WI38 (cell line): ENCODE results near the gene LILRA5.

ENCODE experiments used
- H3K4me3 ChIP-seq: 2 replicates; pipeline ENCODE4 v1.5.1; 2011; ENCODE audit warnings: low read depth, mild to moderate bottlenecking, control low read depth, low read length
- TF ChIP-seq, protein P1 (sequence below): IDR thresholded peaks from 2 replicates; pipeline ENCODE4 v1.5.1; 2012; ENCODE audit warnings: low read depth, mild to moderate bottlenecking, control low read depth, low read length

The LILRA5 gene

DNA sequence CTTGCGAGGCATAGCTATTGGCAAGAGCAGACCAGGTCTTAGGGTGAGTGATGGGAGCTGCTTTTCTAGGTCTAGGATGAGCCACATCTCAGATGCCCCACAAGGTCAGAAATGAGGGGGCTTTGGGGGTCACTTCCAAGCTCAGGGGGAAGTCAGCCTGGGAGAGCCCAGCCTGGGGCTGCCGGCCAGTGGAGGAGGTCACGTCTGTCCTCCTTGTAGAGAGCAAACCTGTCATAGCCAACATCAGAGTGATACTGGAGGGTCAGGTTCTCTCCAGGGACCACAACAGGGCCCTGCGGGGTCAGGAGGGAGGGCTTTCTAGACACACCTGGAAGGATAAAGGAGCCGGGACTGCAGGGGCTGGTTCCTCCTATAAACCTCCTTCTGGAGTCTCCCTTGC lies 2.4 kb downstream of the LILRA5 start:
- TF ChIP-seq, protein P1, sequence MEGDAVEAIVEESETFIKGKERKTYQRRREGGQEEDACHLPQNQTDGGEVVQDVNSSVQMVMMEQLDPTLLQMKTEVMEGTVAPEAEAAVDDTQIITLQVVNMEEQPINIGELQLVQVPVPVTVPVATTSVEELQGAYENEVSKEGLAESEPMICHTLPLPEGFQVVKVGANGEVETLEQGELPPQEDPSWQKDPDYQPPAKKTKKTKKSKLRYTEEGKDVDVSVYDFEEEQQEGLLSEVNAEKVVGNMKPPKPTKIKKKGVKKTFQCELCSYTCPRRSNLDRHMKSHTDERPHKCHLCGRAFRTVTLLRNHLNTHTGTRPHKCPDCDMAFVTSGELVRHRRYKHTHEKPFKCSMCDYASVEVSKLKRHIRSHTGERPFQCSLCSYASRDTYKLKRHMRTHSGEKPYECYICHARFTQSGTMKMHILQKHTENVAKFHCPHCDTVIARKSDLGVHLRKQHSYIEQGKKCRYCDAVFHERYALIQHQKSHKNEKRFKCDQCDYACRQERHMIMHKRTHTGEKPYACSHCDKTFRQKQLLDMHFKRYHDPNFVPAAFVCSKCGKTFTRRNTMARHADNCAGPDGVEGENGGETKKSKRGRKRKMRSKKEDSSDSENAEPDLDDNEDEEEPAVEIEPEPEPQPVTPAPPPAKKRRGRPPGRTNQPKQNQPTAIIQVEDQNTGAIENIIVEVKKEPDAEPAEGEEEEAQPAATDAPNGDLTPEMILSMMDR, result no peak
- no peak overlapping the region for H3K4me3 ChIP-seq

DNA sequence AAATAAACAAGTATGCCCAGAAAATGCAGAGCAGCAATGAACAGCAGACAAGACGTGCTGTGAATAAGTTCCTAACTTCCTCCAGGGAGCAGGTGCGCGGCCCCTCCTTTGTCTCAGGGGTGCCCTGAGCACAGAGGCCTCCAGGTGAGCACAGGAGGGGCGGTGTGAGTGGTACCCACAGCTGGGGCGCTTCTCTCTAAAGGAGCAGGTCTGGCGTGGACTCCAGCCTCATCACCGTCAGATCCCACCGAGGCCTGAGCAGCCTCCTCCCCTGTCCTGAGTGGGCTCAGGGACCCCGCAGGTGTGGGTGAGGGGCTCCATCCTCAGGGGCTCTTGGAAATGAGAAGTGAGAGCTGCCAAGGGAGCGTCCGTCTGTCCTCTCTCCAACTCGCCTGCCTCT lies 3.2 kb downstream of the LILRA5 start:
- TF ChIP-seq, protein P1, result no peak
- H3K4me3 ChIP-seq, result no peak overlapping the region

DNA sequence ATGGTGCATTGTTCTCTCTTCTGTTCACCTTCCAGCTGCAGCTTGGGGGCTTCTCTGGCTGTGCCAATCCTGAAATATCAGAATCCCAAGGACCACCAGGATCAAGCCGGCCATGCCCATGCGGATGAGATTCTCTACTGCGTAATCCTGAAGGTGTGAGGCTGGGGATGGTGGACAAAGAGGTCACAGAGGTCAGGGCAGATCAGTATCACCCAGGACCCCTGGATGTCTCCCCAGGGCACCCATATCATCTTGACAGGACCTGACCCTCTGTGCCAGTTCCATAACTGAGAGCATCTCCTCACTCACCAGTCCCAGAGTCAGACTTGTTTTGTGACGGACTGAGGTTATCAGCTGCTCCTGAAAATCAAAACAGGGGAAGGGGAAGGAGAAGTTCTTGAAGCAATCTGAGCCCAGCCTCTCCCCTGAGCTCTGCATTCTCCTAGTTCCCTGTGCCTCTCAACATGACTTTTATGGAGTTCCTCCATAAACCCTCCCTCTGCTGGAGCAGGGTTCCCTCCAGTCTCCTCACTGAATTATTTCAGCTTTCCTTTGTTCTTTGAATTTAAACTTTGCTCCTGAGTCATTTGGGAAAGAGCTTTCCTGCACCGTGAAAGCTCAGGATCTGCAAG lies 5.5 kb downstream of the LILRA5 start:
- TF ChIP-seq, protein P1, result no peak
- H3K4me3 ChIP-seq, result no peak overlapping the region

DNA sequence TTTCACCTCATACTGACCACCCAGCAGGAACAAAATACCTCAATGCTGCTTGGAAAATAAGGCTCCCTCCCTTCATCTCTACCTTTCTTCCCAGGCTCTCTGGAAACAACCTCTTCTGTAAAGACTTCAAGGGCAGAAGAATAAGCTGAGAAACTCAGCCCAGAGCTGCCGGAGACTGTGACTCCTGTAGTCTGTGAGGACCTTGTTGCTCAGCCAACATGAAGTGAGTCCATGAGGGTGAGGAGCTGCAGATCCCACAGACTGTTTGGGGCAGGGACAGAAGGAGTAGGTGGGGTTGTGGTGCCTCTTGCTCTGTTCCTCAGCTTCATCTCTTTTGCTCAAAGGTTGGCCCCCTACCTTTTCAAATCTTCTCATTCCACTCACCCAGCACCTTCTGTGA lies 7.8 kb downstream of the LILRA5 start:
- TF ChIP-seq, protein P1, result no peak

DNA sequence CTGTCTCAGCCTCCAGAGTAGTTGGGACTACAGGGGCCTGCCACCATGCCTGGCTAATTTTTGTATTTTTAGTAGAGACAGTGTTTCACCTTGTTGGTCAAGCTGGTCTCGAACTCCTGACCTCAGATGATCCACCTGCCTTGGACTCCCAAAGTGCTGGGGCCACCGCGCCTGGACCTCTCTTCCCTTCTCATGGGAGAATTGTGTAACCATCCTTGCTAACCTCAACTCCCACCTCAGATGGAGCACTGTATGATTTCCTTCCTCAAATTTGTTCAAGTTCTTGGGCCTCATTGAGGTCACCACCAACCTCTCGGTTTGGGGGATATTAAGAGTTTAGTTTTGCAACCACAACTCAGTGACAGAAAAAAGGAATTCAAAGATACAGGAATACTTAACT lies 10.7 kb downstream of the LILRA5 start:
- no peak overlapping the region for H3K4me3 ChIP-seq
- TF ChIP-seq, protein P1, result no peak

More for the DNA sequence above, 7.8 kb downstream of the LILRA5 start:
- H3K4me3 ChIP-seq, result no peak overlapping the region

DNA sequence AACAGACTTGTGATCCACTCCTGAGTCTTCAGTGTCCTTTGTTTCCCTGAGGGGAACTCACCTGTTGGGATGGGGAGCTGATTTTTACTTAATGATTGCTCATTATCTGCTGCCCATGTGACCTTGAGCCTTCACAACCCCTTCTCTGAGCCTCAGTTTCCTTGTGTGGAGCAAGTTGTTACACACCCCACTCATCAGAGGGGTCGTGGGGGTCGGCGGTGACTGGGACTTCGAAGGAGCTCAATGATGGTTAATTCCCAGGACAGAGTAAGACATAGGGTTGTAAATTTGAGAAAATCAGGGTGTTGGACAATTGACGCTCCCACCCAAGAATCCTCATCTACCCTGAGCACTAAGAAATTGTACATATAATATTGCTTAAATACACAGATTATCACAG lies 13.5 kb downstream of the LILRA5 start:
- TF ChIP-seq, protein P1, result no peak
- H3K4me3 ChIP-seq, result no peak overlapping the region

DNA sequence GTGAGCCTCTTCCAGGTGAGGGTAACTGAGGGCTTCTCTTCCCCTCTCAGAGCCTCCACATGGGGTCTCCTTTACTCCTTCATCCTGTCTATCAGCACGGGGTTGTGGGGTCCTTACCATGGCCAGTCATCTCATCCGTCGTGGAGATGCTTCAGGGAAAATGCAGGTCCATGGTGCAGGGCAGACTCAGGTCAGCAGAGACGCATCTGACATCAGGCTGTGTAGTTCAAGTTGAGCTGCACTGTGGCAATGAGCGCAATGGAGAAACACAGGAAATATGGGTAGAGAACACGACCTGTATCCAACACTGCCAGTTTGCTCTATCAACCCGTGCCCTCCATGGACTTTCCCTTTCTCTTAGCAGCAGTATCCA lies 13.9 kb downstream of the LILRA5 start:
- TF ChIP-seq, protein P1, result no peak
- no peak overlapping the region for H3K4me3 ChIP-seq
